GM18858 (cell line): Measurements from ENCODE around the gene ATOSB.
A peak's percentile ranks its signal among the peaks of the same experiment; 100 is the strongest.

Experiments used
- ATAC-seq: cut with Tn5 transposase; IDR thresholded peaks from one replicate; pipeline ENCODE4 v1.9.1; 2021; ENCODE audit not compliant: unreplicated experiment

The ATOSB gene

GRCh38 chr9:35089434-35089833 lies 26.2 kb downstream of the ATOSB start:
- no peak for ATAC-seq

DNA sequence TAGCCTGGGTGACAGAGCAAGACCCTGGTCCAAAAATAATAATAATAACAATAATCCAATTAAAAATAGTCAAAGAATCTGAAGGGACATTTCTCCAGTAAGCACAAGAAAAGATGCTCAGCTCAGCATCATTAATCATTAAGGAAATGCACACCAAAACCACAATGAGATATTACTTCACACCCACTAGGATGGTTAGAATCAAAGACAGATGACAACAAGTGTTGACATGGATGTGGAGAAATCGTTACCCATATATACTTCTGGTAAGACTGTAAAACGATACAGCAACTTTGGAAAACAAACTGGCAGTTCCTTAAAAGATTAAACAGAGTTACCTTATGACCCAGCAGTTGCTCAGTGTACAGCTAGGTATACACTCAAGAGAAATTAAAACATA lies 30.6 kb downstream of the ATOSB start:
- no peak for ATAC-seq

DNA sequence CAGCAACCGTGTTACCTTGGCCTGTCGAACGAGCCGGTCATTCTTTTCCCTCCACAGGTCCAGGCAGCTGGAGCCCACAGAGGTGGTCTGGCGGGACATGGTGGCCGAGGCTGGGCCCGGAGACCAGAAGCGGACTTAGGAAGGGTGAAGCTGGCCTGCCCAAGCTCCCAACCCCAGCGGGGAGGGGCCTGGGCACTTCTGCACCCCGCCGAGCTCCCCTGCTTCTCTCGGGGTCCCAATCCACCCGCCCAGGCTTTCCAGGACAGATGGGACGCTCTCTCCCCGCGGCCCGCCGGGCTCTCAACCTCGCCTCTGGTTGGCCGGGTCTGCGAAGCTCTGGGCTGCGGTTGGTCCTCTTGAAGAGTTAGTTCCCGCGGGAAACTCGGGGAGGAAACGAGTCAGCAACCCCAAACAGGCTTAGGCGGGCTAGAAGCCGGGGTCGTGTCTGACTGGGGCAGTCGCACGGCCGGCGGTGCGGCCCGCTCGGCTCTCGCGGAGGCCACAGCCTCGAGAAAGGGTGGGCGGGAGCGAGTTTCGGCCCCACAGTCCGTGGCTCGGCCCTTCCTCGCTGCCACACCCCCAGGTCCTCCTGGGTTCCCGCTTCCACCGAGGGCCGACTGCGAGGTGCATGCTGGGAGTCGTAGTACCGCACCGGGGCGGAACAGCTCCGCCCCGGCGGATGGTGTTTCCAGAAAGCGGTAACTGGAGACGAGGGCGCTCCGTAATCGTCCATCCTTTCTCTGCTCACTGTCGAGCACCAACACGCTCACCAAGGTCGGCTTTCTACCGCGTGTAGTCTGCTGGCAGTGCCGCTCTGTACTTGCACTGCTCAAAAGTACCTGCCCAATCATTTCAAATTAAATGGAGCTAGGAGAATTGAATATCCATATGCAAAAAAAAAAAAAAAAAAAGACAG lies 36.0 kb downstream of the ATOSB start, which contains the start of gene FANCG:
Gene FANCG (minus strand): TSS at position 517 of the 916 bp plus-strand sequence. CDS start 418 bp downstream, at position 99.
- peak; percentile 82 for ATAC-seq

- no peak for ATAC-seq
Observed at GRCh38 chr9:35079041-35079425, 36.6 kb downstream of the ATOSB start.

DNA sequence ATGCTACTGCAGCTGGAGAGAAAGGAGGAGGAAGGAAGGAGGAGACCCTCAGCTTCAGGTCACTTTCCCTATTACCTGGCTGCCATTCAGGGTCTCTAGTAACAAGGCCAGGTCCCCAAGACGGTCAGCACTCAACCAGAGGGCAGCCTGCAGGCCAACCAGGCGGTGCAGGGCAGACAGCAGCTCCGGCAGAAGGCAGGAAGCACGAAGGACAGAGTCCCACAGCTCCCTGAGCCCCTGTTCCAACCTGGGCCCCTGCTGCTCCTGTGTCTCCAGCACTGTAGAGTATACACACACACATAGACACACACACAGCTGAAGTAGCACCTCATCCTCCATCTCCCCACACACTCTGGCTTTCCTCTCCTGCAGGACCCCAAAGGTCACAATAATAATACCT lies 37.6 kb downstream of the ATOSB start:
- ATAC-seq, result no peak

GRCh38 chr9:35076848-35077247 lies 38.8 kb downstream of the ATOSB start:
- ATAC-seq, result no peak

DNA sequence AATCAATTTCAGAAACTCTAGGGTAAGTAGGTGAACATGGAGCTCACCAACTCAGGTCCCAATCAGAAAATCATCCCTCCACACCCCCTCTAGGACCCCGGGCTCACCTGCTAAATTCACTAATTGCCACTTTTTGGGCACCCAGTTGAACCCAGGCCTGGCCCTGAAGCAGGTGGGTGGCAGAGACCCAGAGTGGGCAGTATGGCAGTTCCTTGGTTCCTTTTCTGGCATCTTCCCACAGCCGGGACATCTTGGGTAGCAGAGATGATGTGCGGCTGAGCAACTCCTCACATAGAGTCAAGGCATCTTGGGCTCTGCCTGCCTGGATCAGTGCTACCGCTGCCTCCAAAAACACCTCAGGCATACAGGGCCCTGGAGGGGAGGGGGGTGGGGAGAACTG lies 40.3 kb downstream of the ATOSB start:
- no peak for ATAC-seq

GRCh38 chr9:35074791-35075190 lies 40.9 kb downstream of the ATOSB start:
- ATAC-seq, result no peak

DNA sequence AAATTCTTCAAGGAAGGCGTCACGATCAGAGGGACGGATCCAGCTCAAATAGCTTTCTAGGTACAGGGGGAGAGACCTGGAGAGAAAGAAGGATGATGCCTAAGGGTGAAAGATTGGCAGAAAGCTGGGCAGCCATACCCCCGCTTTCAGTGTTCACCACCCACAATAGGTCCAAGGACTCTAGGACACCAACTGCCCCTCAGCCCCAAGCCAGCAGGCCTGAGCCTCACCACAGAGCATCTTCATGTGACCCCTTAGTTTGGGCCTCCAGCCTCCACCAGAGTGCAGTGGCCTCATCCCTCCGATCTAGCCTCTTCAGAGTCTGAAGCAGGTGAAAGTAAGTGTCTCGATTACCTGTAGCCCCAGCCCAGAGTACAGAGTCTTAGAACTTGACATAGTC lies 41.5 kb downstream of the ATOSB start:
- no peak for ATAC-seq

- ATAC-seq, result no peak
Observed at GRCh38 chr9:35073279-35073612, 42.4 kb downstream of the ATOSB start.

DNA sequence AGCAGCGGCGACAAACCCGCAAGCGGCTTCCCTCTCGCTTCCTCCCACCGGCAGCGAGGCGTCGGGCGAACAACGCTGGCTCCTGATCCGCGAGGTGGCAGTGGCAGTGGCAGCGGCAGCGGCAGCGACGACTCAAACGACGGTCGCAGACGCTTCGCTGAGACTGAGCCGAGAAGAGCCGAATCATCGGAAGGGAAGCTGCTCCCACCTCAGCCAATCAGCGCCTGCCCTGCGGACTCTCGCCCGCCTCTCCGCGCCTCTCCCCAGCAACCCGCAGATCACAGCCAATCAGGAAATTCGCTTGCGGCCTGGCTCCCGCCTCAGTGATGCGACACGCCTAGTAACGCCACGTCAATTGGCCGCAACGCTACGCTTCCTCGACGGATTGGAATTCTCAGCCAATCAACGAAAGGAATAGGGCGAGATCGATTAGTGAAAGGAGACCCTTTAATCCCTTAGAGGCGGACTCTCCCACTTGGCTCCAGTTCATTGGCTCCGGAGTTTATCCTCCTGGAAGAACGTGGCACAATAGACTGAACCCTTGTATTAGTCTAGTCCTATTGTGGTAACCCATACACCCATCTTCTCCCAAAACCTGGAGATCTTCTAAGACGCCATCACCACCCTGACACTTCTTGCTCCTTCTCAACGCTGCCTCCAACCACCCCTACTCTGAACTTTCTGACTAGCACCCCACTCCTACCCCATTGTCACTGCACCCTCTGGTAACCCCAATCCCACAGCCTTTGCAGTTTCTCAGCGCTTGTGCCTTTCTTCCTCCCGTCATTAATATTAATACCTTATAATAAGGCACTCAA lies 43.0 kb downstream of the ATOSB start, which contains the start of gene VCP:
Gene VCP (minus strand): TSS at position 165 of the 818 bp plus-strand sequence. CDS start 272 bp downstream, outside the sequence.
- ATAC-seq, result peak; percentile 82

DNA sequence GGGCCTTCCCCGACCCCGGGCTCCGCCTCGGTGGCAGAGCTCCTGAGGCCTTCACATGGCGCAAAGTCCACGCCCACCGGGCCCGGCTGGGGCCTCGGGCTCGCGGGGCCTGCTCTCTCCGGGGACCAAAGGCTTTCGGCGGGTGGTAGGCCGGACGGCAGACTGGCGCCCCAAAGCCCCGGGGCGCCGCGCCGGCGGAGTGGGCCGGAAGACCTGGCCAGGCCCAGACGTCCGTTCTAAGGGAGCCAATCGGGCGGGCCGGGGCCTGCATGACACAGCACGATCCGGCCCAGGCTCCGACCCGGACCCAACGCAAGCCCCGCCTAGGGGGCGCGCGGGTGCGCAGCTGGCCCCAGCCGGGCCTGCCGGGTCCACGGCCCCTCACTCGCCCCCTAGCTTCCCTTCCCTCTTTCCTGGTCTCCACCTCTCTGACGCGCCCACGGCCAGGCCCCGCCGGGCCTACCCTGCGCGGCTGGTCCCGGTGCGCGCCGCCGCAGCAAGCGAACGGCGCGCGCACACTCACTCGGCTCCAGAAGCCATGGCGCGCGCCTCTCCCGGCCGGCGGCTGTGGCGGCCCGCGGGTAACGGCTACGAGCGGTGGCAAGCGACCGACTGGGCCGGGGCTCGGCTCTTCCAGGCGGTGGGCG lies 43.7 kb downstream of the ATOSB start:
- peak; percentile 41 for ATAC-seq

DNA sequence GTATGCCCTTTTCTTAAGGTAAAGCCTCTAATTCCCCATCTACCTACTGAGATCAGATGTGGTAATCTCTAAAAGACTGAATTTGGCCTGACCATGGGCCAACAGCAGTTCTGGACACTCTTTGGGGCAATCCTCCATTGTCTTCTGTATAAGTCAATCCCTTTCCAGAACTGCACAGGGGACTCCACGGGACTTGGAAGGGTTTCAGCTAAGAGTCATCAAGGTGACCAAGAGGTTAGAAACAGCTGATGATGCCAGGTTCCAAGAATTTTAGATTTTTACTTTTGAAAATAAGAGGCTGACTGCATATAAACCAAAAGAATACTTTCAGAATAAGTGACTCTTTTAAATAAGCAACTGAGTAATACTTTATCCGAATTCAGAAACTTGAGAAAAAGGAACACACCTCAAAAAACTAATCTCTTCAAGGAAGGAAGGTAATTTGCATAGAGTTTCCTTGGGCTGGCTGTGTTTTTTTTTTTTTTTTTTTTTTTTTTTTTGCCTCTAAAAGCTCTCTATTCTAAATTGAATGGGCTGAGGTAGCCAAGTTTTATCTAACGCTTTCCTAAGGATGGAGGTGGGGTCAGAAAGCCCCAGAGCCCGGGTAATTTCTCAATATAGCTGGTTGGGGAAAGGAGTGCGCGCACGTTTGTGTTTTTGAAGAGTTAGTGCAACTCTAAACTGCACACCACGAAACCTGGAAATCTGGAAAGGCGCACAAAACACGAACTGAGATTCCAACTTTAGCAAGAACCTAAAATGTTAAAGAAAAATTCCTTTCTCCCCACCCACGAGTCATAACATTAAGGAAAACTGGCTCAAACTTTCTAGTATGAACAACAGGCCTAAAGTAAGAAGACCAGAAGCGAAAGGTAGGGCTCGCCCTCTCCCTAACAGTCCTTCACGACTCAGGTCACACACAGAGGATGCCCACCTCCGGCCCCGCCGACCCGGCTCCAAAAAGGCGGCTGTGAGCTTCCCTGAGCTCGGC lies 44.5 kb downstream of the ATOSB start:
- no peak for ATAC-seq

DNA sequence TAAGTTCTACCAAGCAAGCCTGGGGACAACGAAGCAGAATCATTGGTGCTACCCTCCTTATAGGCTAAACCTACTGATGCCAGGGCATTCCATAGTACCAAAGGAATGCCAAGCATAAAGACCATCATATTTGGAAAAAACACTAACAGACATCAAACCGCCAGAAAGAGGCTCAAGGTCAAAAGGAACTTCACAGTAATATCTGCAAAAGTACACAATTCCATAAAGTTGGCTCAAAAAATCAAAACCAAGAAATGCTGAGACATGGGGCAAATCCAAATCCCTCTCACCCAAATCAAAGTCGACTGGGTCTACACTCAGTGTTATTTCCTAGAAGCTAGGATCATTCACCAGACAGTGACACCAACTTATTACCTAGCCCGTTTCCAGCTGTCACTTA lies 46.6 kb downstream of the ATOSB start:
- no peak for ATAC-seq

DNA sequence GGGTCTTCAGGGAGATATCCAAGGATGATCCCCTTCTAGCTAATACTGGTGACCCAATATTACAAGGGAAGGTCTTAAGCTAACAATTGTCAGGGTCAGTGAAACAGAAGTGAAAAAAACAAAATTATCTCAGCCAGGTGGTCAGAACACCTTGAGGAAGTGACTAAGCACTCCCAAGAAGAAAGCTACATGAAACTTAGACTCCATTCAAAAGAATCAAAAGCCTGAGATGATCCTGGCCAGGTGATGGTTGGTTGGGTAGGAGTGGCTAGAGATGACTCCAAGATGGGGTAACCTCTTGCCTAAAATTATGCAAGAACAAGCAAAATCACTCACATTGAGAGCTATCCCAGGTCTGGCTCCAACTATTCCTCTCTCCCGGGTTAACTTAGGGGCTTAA lies 48.6 kb downstream of the ATOSB start:
- no peak for ATAC-seq

DNA sequence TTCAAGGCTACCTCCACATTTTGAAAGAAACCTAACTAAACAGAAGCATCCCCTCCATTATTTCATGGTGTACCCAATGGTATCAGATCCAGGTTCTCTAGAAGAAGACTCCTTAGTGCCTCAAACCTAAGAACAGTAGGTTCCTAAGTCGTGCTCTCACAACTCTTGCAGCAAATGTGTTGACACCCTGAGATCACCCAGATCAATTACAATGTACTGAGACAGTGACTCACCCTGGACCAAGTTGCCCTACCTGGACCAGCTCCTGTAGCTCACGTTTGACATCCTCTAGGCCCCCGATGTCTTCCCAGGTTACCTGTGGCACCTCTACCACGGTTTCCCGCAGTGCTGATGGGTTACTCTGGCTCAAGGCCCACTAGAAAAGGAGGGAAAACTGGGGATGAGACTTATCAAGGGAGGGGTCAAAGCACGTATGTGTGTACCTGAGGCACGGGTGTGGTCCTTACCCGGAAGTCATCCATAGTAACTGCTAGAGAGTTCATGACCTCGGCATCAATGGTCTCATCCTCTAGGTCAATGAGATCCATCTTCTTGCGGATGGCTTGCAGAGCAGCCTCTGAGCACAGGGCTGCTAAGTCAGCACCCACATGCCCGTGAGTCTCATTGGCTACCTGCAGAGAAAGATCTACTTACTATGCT lies 55.0 kb downstream of the ATOSB start:
- ATAC-seq, result no peak

DNA sequence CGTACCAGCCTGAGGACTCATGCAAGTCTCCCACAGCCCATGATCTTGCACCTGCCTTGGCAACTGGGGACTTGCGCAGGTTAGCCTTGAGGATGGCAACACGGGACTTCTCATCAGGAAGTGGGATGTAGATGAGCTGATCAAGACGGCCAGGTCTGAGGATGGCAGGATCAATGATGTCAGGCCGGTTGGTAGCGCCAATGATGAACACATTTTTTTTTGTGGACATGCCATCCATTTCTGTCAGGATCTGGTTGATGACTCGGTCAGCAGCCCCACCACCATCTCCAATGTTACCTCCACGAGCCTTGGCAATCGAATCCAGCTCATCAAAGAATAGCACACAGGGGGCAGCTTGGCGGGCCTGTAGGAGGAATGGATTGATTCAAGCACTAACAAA lies 56.2 kb downstream of the ATOSB start:
- ATAC-seq, result no peak

DNA sequence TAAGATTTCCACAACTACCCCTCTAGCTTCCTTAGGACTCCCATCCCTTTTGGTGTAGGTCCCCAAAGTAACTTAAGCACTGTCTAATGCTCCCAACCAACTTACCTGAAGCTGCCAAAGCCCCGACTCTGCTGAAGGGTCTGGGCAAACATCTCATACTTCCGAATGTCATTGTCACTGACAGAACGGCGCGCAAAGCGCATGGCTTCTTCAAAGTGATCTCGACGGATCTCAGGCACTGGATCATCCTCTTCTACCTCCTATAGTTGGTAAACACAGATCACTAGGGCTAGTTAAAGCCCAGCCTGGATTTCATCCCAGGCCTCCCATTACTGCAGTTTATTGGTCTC lies 58.4 kb downstream of the ATOSB start:
- ATAC-seq, result no peak

- no peak for ATAC-seq
Observed at GRCh38 chr9:35056571-35057270, 58.9 kb downstream of the ATOSB start.
